AG04449 (cell line): ENCODE data around the gene GOLGA3.

Source experiments
- CTCF ChIA-PET: fragments of 350-600 bp; formaldehyde crosslinking; extraction: SDS; loops from one replicate; lab custom pipeline; 2021; ENCODE audit warnings: antibody characterized with exemption; lab: Yijun Ruan, JAX
- POLR2A ChIA-PET: fragments of 400-600, 350-600 bp; formaldehyde crosslinking; extraction: SDS; loops from one replicate; lab custom pipeline; 2020; ENCODE audit warnings: antibody characterized with exemption, inconsistent platforms; lab: Yijun Ruan, JAX
- DNase-seq: peaks from one replicate; pipeline ENCODE4 v3.0.0-alpha.2; 2010; ENCODE audit warnings: low read depth, low spot score
- H3K4me3 ChIP-seq: 2 replicates; pipeline ENCODE4 v1.5.1; 2011; ENCODE audit warnings: low read depth, mild to moderate bottlenecking, control low read depth, low read length
- CTCF ChIP-seq: IDR thresholded peaks from one replicate; pipeline ENCODE4 v1.5.1; 2011; ENCODE audit warnings: mild to moderate bottlenecking, moderate library complexity, low read length, control low read depth, inconsistent platforms; ENCODE audit not compliant: insufficient read depth; ENCODE audit errors: missing control alignments

GOLGA3 gene

GRCh38 chr12:132842449-132843045, 13.9 kb upstream of the GOLGA3 start:
- POLR2A ChIA-PET: no interaction called here
- H3K4me3 ChIP-seq: no peak overlapping the region
- CTCF ChIA-PET: no interaction called here
- DNase-seq: no peak
- TF ChIP-seq CTCF: no peak

- H3K4me3 ChIP-seq: no peak overlapping the region
- no peak for DNase-seq
- TF ChIP-seq CTCF: no peak
- ChIA-PET POLR2A (no interaction called here), CTCF (no interaction called here)
Measured at GRCh38 chr12:132841151-132841550, 12.5 kb upstream of the GOLGA3 start.

GRCh38 chr12:132840536-132840935, 11.9 kb upstream of the GOLGA3 start:
- no peak for DNase-seq
- POLR2A ChIA-PET: no interaction called here
- CTCF ChIA-PET: no interaction called here
- no peak for TF ChIP-seq CTCF
- no peak overlapping the region for H3K4me3 ChIP-seq

GRCh38 chr12:132839558-132840235, 11.0 kb upstream of the GOLGA3 start:
- DNase-seq: no peak
- POLR2A ChIA-PET: no interaction called here
- TF ChIP-seq CTCF: no peak
- H3K4me3 ChIP-seq: no peak overlapping the region
- CTCF ChIA-PET: interaction anchor here (0.6 kb wide), 1 partner anchor 65 kb away, joined by 3 read pairs; no protein-coding TSS in a partner anchor

GRCh38 chr12:132838410-132839080, 9.9 kb upstream of the GOLGA3 start:
- no peak for TF ChIP-seq CTCF
- no peak overlapping the region for H3K4me3 ChIP-seq
- ChIA-PET POLR2A (no interaction called here), CTCF (no interaction called here)
- DNase-seq: no peak

GRCh38 chr12:132837693-132838409, 9.2 kb upstream of the GOLGA3 start:
- H3K4me3 ChIP-seq: no peak overlapping the region
- POLR2A ChIA-PET: no interaction called here
- CTCF ChIA-PET: no interaction called here
- DNase-seq: no peak
- no peak for TF ChIP-seq CTCF
